Bronchial epithelial cell (primary cell): ENCODE measurements around the gene ATG16L2. TPM values are rescaled to one million over a fixed set of nuclear protein-coding genes. Genes with fewer than 3 reads are reported as not detected.
A peak's percentile ranks its signal among the peaks of the same experiment; 100 is the strongest.
"Not testable (repeated sequence)": the region's sequence is repeated elsewhere in the genome, so short reads cannot be mapped to it uniquely, and the experiment has no call there.

Experiments used
- DNase-seq: peaks from one replicate; pipeline ENCODE4 v3.0.0-alpha.2; 2010; ENCODE audit warnings: low read depth
- FAIRE-seq: peaks from 2 replicates; lab custom pipeline; 2011; peaks lifted over from hg19 to GRCh38; lab: Jason Lieb, UNC
- H3K27me3 ChIP-seq: 2 replicates; pipeline ENCODE4 v1.5.1; 2011; ENCODE audit warnings: low read length; ENCODE audit not compliant: control insufficient read depth, insufficient read depth
- H3K36me3 ChIP-seq: 2 replicates; pipeline ENCODE4 v1.5.1; 2011; ENCODE audit warnings: low read length; ENCODE audit not compliant: control insufficient read depth, insufficient read depth
- H3K4me3 ChIP-seq: 2 replicates; pipeline ENCODE4 v1.5.1; 2011; ENCODE audit warnings: mild to moderate bottlenecking, low read depth, low read length, control low read depth
- CTCF ChIP-seq: IDR thresholded peaks from 2 replicates; pipeline ENCODE4 v1.5.1; 2011; ENCODE audit warnings: mild to moderate bottlenecking, moderate library complexity, low read length, control low read depth, inconsistent platforms; ENCODE audit not compliant: insufficient read depth, severe bottlenecking
- total RNA-seq: library from RNA; depleted of rRNA; stranded (reverse); fragments of >200 nt; gene quantifications from 2 replicates; pipeline ENCODE4 v1.2.1, GENCODE V29; 2014

The ATG16L2 gene
- total RNA-seq, 1 donor from 2014 or later, result 5.3 TPM

GRCh38 chr11:72788241-72788640 is 26.0 kb upstream of the ATG16L2 start:
- Histone ChIP-seq H3K27me3 (no peaks in the 10 kb centered on the region), H3K4me3 (no peak overlapping the region), H3K36me3 (no peaks in the 10 kb centered on the region)
- DNase-seq (no peak), FAIRE-seq (no peak)
- no peak for TF ChIP-seq CTCF

- H3K4me3 ChIP-seq, result no peak overlapping the region
- no peak for FAIRE-seq
- no peaks in the 10 kb centered on the region for H3K36me3 ChIP-seq
- H3K27me3 ChIP-seq, result no peaks in the 10 kb centered on the region
- no peak for TF ChIP-seq CTCF
- peak; percentile 77 for DNase-seq
Measured at GRCh38 chr11:72789493-72790131, 24.6 kb upstream of the ATG16L2 start.

GRCh38 chr11:72791228-72791627 is 23.0 kb upstream of the ATG16L2 start:
- not testable (repeated sequence) for H3K4me3 ChIP-seq, H3K36me3 ChIP-seq, H3K27me3 ChIP-seq, DNase-seq, FAIRE-seq

GRCh38 chr11:72792437-72793021 is 21.7 kb upstream of the ATG16L2 start:
- no peak for DNase-seq
- H3K4me3 ChIP-seq, result no peak overlapping the region
- H3K36me3 ChIP-seq, result no peaks in the 10 kb centered on the region
- no peak for FAIRE-seq
- TF ChIP-seq CTCF, result no peak
- H3K27me3 ChIP-seq, result no peaks in the 10 kb centered on the region

GRCh38 chr11:72793076-72793424 is 21.2 kb upstream of the ATG16L2 start:
- Histone ChIP-seq H3K4me3 (no peak overlapping the region), H3K36me3 (no peaks in the 10 kb centered on the region), H3K27me3 (no peaks in the 10 kb centered on the region)
- TF ChIP-seq CTCF, result no peak
- DNase-seq, result no peak
- no peak for FAIRE-seq

- H3K4me3 ChIP-seq, result peak within 1 kb of the TSS; percentile 52
- FAIRE-seq (no peak), DNase-seq (peak; percentile 82)
- TF ChIP-seq CTCF, result peak; percentile 97
- H3K36me3 ChIP-seq, result no peaks in the 10 kb centered on the region
- no peaks in the 10 kb centered on the region for H3K27me3 ChIP-seq
Measured at GRCh38 chr11:72793425-72794367, 20.5 kb upstream of the ATG16L2 start, which contains the start of gene STARD10. TSS of gene STARD10 (minus strand) at chr11:72794047. CDS start at chr11:72781181, 12,866 bp downstream.
